Mesenchymal stem cell (in vitro differentiated cells and primary cell): Measurements from ENCODE around the gene AKAP6.

Experiments
- DNase-seq: peaks from one replicate; pipeline ENCODE4 v3.0.0-alpha.2; 2013
- H2AFZ ChIP-seq: one replicate; pipeline ENCODE4 v1.6.1; 2013; ENCODE audit warnings: low read depth, mild to moderate bottlenecking, control low read depth, inconsistent platforms, low read length, moderate library complexity
- H2AK5ac ChIP-seq: 2 replicates; pipeline ENCODE4 v1.6.1; 2013; ENCODE audit warnings: low read length, moderate library complexity, mild to moderate bottlenecking, inconsistent platforms; ENCODE audit not compliant: severe bottlenecking
- H2BK120ac ChIP-seq: one replicate; pipeline ENCODE4 v1.6.1; 2013; ENCODE audit warnings: low read depth, mild to moderate bottlenecking, inconsistent platforms, low read length, moderate library complexity
- H2BK12ac ChIP-seq, 2 experiments: one replicate each; pipeline ENCODE4 v1.6.1; 2013; ENCODE audit warnings: inconsistent platforms in 2 of 2, low read length in 2 of 2, mild to moderate bottlenecking in 2 of 2, moderate library complexity in 2 of 2, control low read depth in 1 of 2
- H2BK15ac ChIP-seq: one replicate; pipeline ENCODE4 v1.6.1; 2013; ENCODE audit warnings: mild to moderate bottlenecking, low read depth, inconsistent platforms; ENCODE audit not compliant: poor library complexity, severe bottlenecking
- H2BK5ac ChIP-seq: 2 replicates; pipeline ENCODE4 v1.6.1; 2013; ENCODE audit warnings: low read depth, mild to moderate bottlenecking, low read length, control low read depth, inconsistent platforms; ENCODE audit not compliant: poor library complexity, severe bottlenecking
- H3K14ac ChIP-seq, 2 experiments: one replicate each; pipeline ENCODE4 v1.6.1; 2013; ENCODE audit warnings: inconsistent platforms in 2 of 2, low read length in 2 of 2, control low read depth in 1 of 2, mild to moderate bottlenecking in 1 of 2, moderate library complexity in 1 of 2
- H3K18ac ChIP-seq, 2 experiments: one replicate each; pipeline ENCODE4 v1.6.1; 2013; ENCODE audit warnings: inconsistent platforms in 2 of 2, low read length in 2 of 2, control low read depth in 1 of 2, low read depth in 1 of 2, mild to moderate bottlenecking in 1 of 2
- H3K23ac ChIP-seq, 2 experiments: one replicate each; pipeline ENCODE4 v1.6.1; 2013; ENCODE audit warnings: inconsistent platforms in 2 of 2, low read length in 2 of 2, mild to moderate bottlenecking in 2 of 2, moderate library complexity in 2 of 2, control low read depth in 1 of 2
- H3K27ac ChIP-seq: 2 replicates; pipeline ENCODE4 v1.5.1; 2013; ENCODE audit warnings: mild to moderate bottlenecking, moderate library complexity, low read length, control low read depth, inconsistent platforms; ENCODE audit not compliant: poor library complexity, severe bottlenecking
- H3K27me3 ChIP-seq, 2 experiments: 2 replicates each; pipeline versions ENCODE4 v1.6.1 to v1.7.0; 2013; ENCODE audit warnings: low read length in 2 of 2, mild to moderate bottlenecking in 2 of 2, moderate library complexity in 2 of 2, control low read depth in 1 of 2, inconsistent platforms in 1 of 2; ENCODE audit not compliant: control insufficient read depth in 1 of 2, insufficient read depth in 1 of 2
- H3K36me3 ChIP-seq, 2 experiments: 2 replicates each; pipeline versions ENCODE4 v1.6.1 to v1.7.0; 2013; ENCODE audit warnings: low read length in 2 of 2, control low read depth in 1 of 2, inconsistent platforms in 1 of 2, low read depth in 1 of 2, mild to moderate bottlenecking in 1 of 2; ENCODE audit not compliant: insufficient read depth in 2 of 2, control insufficient read depth in 1 of 2
- H3K4ac ChIP-seq, 2 experiments: one replicate each; pipeline ENCODE4 v1.6.1; 2013; ENCODE audit warnings: inconsistent platforms in 2 of 2, low read length in 2 of 2, mild to moderate bottlenecking in 2 of 2, moderate library complexity in 2 of 2, control low read depth in 1 of 2, low read depth in 1 of 2
- H3K4me1 ChIP-seq: 2 replicates; pipeline ENCODE4 v1.6.1; 2013; ENCODE audit warnings: low read depth, low read length, control low read depth; ENCODE audit not compliant: control insufficient read depth, insufficient read depth
- H3K4me2 ChIP-seq: 2 replicates; pipeline ENCODE4 v1.6.1; 2013; ENCODE audit warnings: low read length, mild to moderate bottlenecking, inconsistent platforms; ENCODE audit not compliant: poor library complexity, severe bottlenecking
- H3K4me3 ChIP-seq, 2 experiments: 2 replicates each; pipeline versions ENCODE4 v1.5.1 to v1.7.0; 2013; ENCODE audit warnings: low read length in 2 of 2, mild to moderate bottlenecking in 2 of 2, control low read depth in 1 of 2, low read depth in 1 of 2; ENCODE audit not compliant: insufficient read depth in 1 of 2
- H3K79me1 ChIP-seq: replicated peaks from 2 replicates; pipeline ENCODE4 v1.6.1; 2013; ENCODE audit warnings: mild to moderate bottlenecking, control low read depth, low read length, inconsistent platforms; ENCODE audit not compliant: poor library complexity, severe bottlenecking
- H3K9ac ChIP-seq: 2 replicates; pipeline ENCODE4 v1.7.0; 2013; ENCODE audit warnings: mild to moderate bottlenecking, low read length, moderate library complexity
- H3K9me3 ChIP-seq: 2 replicates; pipeline ENCODE4 v1.7.0; 2013; ENCODE audit warnings: mild to moderate bottlenecking, low read length; ENCODE audit not compliant: control insufficient read depth
- H4K8ac ChIP-seq: one replicate; pipeline ENCODE4 v1.6.1; 2013; ENCODE audit warnings: inconsistent platforms, mild to moderate bottlenecking, low read length, moderate library complexity
- H4K91ac ChIP-seq: one replicate; pipeline ENCODE4 v1.6.1; 2013; ENCODE audit warnings: mild to moderate bottlenecking, low read length, inconsistent platforms
- WGBS: methylation state at CpG from one replicate; pipeline ENCODE4 v1.1.7; 2013; ENCODE audit warnings: mixed read lengths; 5-methylcytosine and 5-hydroxymethylcytosine counted together

AKAP6 gene

GRCh38 chr14:32627545-32628298 lies 298.6 kb downstream of the AKAP6 start:
- no peaks in the 10 kb centered on the region for H3K79me1 ChIP-seq
- H3K4me1 ChIP-seq, result peaks cover 1% of the 10 kb centered on the region
- H3K4ac ChIP-seq, result no peak overlapping the region
- no peak overlapping the region for H2BK5ac ChIP-seq
- H4K91ac ChIP-seq, result no peak overlapping the region
- H3K9ac ChIP-seq, result no peak overlapping the region
- H3K23ac ChIP-seq, result no peak overlapping the region
- no peaks in the 10 kb centered on the region for H3K36me3 ChIP-seq
- H3K27ac ChIP-seq, result no peak overlapping the region
- no peak for DNase-seq
- H3K9me3 ChIP-seq, result no peaks in the 10 kb centered on the region
- H2AFZ ChIP-seq, result no peak overlapping the region
- H3K14ac ChIP-seq, result no peak overlapping the region
- no peak overlapping the region for H2AK5ac ChIP-seq
- no peak overlapping the region for H2BK15ac ChIP-seq
- no peak overlapping the region for H4K8ac ChIP-seq
- H3K18ac ChIP-seq, result no peak overlapping the region
- H2BK120ac ChIP-seq, result no peak overlapping the region
- H2BK12ac ChIP-seq, result no peak overlapping the region
- no peaks in the 10 kb centered on the region for H3K27me3 ChIP-seq
- no peak overlapping the region for H3K4me3 ChIP-seq
- WGBS, result 92% methylated on average over 3 of the region's 4 CpGs
- H3K4me2 ChIP-seq, result no peak overlapping the region

- Histone ChIP-seq H3K9me3 (no peaks in the 10 kb centered on the region), H2BK5ac (no peak overlapping the region), H2BK120ac (no peak overlapping the region), H2AK5ac (no peak overlapping the region), H3K4me1 (no peaks in the 10 kb centered on the region), H4K91ac (no peak overlapping the region), H3K23ac (no peak overlapping the region), H3K36me3 (no peaks in the 10 kb centered on the region), H3K4me3 (no peak overlapping the region), H3K79me1 (no peaks in the 10 kb centered on the region), H2BK15ac (no peak overlapping the region), H3K9ac (no peak overlapping the region), H3K27ac (no peak overlapping the region), H4K8ac (no peak overlapping the region), H3K18ac (no peak overlapping the region), H3K4ac (no peak overlapping the region), H2AFZ (no peak overlapping the region), H3K4me2 (no peak overlapping the region), H3K14ac (no peak overlapping the region), H3K27me3 (no peaks in the 10 kb centered on the region), H2BK12ac (no peak overlapping the region)
- DNase-seq, result no peak
- WGBS, result 91% methylated on average over 2 of the region's 3 CpGs
These were observed 300.1 kb downstream of the AKAP6 start for GRCh38 chr14:32629236-32629635.

- Histone ChIP-seq H2BK15ac (no peak overlapping the region), H3K9ac (no peak overlapping the region)
These were observed 301.6 kb downstream of the AKAP6 start for GRCh38 chr14:32630701-32631100.

GRCh38 chr14:32633224-32633859 lies 304.2 kb downstream of the AKAP6 start:
- Histone ChIP-seq H2AK5ac (no peak overlapping the region), H3K18ac (peak overlapping the region; percentile 38 to 69), H3K27ac (no peak overlapping the region), H3K27me3 (no peaks in the 10 kb centered on the region), H2BK12ac (peak overlapping the region in 1 of 2 experiments; percentile 83), H3K9me3 (no peaks in the 10 kb centered on the region), H2AFZ (no peak overlapping the region), H3K9ac (no peak overlapping the region), H3K4me3 (no peak overlapping the region), H3K79me1 (no peaks in the 10 kb centered on the region), H3K4me1 (no peaks in the 10 kb centered on the region), H4K8ac (no peak overlapping the region), H3K36me3 (no peaks in the 10 kb centered on the region), H2BK120ac (no peak overlapping the region), H2BK15ac (no peak overlapping the region), H2BK5ac (no peak overlapping the region), H3K23ac (no peak overlapping the region), H4K91ac (no peak overlapping the region), H3K4ac (peak overlapping the region in 1 of 2 experiments; percentile 59), H3K4me2 (no peak overlapping the region), H3K14ac (no peak overlapping the region)
- 100% methylated on average over 1 of the region's 3 CpGs for WGBS
- DNase-seq, result peak; percentile 29

More at GRCh38 chr14:32630701-32631100, 301.6 kb downstream of the AKAP6 start:
- no peak overlapping the region for H2BK120ac ChIP-seq
- H2AFZ ChIP-seq, result no peak overlapping the region
- H3K4ac ChIP-seq, result no peak overlapping the region
- H2BK12ac ChIP-seq, result no peak overlapping the region
- no peaks in the 10 kb centered on the region for H3K36me3 ChIP-seq
- no peaks in the 10 kb centered on the region for H3K79me1 ChIP-seq
- H3K9me3 ChIP-seq, result no peaks in the 10 kb centered on the region
- no peak for DNase-seq
- no peak overlapping the region for H3K14ac ChIP-seq
- H3K27ac ChIP-seq, result no peak overlapping the region
- H3K4me2 ChIP-seq, result no peak overlapping the region
- no peak overlapping the region for H4K91ac ChIP-seq
- H3K4me1 ChIP-seq, result no peaks in the 10 kb centered on the region
- no peak overlapping the region for H4K8ac ChIP-seq
- H3K27me3 ChIP-seq, result no peaks in the 10 kb centered on the region
- H3K23ac ChIP-seq, result no peak overlapping the region
- no peak overlapping the region for H2BK5ac ChIP-seq
- no peak overlapping the region for H2AK5ac ChIP-seq
- H3K18ac ChIP-seq, result no peak overlapping the region
- no peak overlapping the region for H3K4me3 ChIP-seq
